ENCODE results near the gene PLCD3. TPM values are rescaled to one million over a fixed set of nuclear protein-coding genes. Genes with fewer than 3 reads are reported as not detected.
A peak's percentile ranks its signal among the peaks of the same experiment; 100 is the strongest.

Gene PLCD3
- total and polyA plus RNA-seq, 2 of the 13 experiments (the other 11 are each of a cell fraction or from before 2014, with no cell fraction given) = 11.3 to 39.1 TPM

DNA sequence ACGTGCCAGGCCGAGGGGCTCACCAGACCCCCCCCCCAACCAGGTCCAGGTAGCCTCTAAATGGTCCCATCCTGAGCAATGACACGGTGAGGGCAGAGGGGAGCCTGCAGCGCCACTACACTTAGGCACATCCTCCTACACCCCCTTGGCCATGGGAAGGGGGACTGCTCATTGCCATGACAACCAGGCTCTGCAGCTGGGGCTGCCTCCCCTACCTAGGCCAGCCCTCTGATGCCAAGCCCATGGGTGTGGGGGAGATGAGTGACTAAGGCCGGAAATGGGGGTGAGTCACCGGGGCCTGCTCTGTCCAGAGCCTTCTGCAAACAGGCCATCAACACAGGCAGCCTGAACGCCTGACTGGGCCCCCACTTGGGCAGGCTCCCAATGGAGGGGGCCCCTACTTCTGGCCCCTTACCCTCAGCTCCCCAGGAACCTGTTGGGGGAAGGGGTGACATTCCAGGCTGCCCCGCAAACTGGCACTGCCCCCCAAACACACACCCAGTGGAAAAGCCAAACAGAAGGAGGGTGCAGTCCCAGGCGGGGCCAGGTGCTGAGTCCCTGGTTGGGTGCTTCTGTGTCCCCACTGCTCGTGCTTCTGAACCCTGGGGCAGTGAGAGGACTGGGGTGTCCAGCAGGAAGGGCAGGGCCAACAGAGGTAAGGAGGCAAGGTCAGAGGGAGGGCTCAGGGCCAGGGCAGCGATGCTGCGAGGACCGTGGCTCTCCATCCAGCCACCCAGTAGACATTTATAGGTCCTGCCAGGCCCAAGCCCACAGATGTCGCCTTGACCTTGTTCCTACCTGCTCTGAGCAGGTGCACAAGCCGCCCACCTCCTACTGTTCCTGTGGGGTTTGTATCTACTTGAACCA is 8.2 kb downstream of the PLCD3 start (continued):
- TF ChIP-seq ZNF441 (CRISPR knock-in tag; IDR thresholded peaks at IDR 0.05; ENCODE audit: borderline replicate concordance) = no peak; the same call in 1 of the 2 replicates
- TF ChIP-seq ELF4 (CRISPR knock-in tag; IDR thresholded peaks at IDR 0.05; ENCODE audit: borderline replicate concordance) = no peak
- TF ChIP-seq, protein P1, sequence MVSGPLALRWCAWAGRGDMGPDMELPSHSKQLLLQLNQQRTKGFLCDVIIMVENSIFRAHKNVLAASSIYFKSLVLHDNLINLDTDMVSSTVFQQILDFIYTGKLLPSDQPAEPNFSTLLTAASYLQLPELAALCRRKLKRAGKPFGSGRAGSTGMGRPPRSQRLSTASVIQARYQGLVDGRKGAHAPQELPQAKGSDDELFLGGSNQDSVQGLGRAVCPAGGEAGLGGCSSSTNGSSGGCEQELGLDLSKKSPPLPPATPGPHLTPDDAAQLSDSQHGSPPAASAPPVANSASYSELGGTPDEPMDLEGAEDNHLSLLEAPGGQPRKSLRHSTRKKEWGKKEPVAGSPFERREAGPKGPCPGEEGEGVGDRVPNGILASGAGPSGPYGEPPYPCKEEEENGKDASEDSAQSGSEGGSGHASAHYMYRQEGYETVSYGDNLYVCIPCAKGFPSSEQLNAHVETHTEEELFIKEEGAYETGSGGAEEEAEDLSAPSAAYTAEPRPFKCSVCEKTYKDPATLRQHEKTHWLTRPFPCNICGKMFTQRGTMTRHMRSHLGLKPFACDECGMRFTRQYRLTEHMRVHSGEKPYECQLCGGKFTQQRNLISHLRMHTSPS (CRISPR knock-in tag; IDR thresholded peaks at IDR 0.05; ENCODE audit: low read depth) = peak; percentile 92
- TF ChIP-seq, protein P2, sequence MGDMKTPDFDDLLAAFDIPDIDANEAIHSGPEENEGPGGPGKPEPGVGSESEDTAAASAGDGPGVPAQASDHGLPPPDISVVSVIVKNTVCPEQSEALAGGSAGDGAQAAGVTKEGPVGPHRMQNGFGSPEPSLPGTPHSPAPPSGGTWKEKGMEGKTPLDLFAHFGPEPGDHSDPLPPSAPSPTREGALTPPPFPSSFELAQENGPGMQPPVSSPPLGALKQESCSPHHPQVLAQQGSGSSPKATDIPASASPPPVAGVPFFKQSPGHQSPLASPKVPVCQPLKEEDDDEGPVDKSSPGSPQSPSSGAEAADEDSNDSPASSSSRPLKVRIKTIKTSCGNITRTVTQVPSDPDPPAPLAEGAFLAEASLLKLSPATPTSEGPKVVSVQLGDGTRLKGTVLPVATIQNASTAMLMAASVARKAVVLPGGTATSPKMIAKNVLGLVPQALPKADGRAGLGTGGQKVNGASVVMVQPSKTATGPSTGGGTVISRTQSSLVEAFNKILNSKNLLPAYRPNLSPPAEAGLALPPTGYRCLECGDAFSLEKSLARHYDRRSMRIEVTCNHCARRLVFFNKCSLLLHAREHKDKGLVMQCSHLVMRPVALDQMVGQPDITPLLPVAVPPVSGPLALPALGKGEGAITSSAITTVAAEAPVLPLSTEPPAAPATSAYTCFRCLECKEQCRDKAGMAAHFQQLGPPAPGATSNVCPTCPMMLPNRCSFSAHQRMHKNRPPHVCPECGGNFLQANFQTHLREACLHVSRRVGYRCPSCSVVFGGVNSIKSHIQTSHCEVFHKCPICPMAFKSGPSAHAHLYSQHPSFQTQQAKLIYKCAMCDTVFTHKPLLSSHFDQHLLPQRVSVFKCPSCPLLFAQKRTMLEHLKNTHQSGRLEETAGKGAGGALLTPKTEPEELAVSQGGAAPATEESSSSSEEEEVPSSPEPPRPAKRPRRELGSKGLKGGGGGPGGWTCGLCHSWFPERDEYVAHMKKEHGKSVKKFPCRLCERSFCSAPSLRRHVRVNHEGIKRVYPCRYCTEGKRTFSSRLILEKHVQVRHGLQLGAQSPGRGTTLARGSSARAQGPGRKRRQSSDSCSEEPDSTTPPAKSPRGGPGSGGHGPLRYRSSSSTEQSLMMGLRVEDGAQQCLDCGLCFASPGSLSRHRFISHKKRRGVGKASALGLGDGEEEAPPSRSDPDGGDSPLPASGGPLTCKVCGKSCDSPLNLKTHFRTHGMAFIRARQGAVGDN (CRISPR knock-in tag; IDR thresholded peaks at IDR 0.05) = peak; percentile 97
- TF ChIP-seq FOXK1 (CRISPR knock-in tag; IDR thresholded peaks at IDR 0.05; ENCODE audit: borderline replicate concordance, low read depth) = peak; percentile 55; the same call in 1 of the 2 replicates
- peak; percentile 17; the same call in 1 of the 2 replicates for TF ChIP-seq ARNTL (CRISPR knock-in tag; IDR thresholded peaks at IDR 0.05)
- peak; percentile 53; the same call in 1 of the 2 replicates for TF ChIP-seq MAZ (IDR thresholded peaks at IDR 0.05; ENCODE audit: borderline replicate concordance, low read depth, low read length)
- no peak for TF ChIP-seq MAZ (CRISPR knock-in tag; IDR thresholded peaks at IDR 0.05; ENCODE audit: low read depth)
- no peak for TF ChIP-seq MTA1 (CRISPR knock-in tag; IDR thresholded peaks at IDR 0.05; ENCODE audit: borderline replicate concordance)
- no peak; the same call in 1 of the 2 replicates for TF ChIP-seq PPARG (CRISPR knock-in tag; conservative IDR thresholded peaks at IDR 0.05)
- TF ChIP-seq, protein P3, sequence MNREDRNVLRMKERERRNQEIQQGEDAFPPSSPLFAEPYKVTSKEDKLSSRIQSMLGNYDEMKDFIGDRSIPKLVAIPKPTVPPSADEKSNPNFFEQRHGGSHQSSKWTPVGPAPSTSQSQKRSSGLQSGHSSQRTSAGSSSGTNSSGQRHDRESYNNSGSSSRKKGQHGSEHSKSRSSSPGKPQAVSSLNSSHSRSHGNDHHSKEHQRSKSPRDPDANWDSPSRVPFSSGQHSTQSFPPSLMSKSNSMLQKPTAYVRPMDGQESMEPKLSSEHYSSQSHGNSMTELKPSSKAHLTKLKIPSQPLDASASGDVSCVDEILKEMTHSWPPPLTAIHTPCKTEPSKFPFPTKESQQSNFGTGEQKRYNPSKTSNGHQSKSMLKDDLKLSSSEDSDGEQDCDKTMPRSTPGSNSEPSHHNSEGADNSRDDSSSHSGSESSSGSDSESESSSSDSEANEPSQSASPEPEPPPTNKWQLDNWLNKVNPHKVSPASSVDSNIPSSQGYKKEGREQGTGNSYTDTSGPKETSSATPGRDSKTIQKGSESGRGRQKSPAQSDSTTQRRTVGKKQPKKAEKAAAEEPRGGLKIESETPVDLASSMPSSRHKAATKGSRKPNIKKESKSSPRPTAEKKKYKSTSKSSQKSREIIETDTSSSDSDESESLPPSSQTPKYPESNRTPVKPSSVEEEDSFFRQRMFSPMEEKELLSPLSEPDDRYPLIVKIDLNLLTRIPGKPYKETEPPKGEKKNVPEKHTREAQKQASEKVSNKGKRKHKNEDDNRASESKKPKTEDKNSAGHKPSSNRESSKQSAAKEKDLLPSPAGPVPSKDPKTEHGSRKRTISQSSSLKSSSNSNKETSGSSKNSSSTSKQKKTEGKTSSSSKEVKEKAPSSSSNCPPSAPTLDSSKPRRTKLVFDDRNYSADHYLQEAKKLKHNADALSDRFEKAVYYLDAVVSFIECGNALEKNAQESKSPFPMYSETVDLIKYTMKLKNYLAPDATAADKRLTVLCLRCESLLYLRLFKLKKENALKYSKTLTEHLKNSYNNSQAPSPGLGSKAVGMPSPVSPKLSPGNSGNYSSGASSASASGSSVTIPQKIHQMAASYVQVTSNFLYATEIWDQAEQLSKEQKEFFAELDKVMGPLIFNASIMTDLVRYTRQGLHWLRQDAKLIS (CRISPR knock-in tag; IDR thresholded peaks at IDR 0.05) = no peak
- peak; percentile 42; the same call in 1 of the 2 replicates for TF ChIP-seq CBX5 (CRISPR knock-in tag; IDR thresholded peaks at IDR 0.05; ENCODE audit: borderline replicate concordance)
- TF ChIP-seq ZBTB38 (CRISPR knock-in tag; IDR thresholded peaks at IDR 0.05) = peak; percentile 66; the same call in 1 of the 2 replicates
- no peak for TF ChIP-seq ARID2 (CRISPR knock-in tag; IDR thresholded peaks at IDR 0.05; ENCODE audit: borderline replicate concordance)
- TF ChIP-seq ZNF138 (CRISPR knock-in tag; IDR thresholded peaks at IDR 0.05; ENCODE audit: low read depth) = no peak
- no peak for TF ChIP-seq HOXA9 (CRISPR knock-in tag; IDR thresholded peaks at IDR 0.05; ENCODE audit: borderline replicate concordance)
- peak; percentile 48; the same call in 1 of the 2 replicates for TF ChIP-seq KDM6A (CRISPR knock-in tag; IDR thresholded peaks at IDR 0.05; ENCODE audit: low read depth)
- TF ChIP-seq ATF7-NPFF (CRISPR knock-in tag; IDR thresholded peaks at IDR 0.05; ENCODE audit: low read depth) = no peak
